Thyroid gland (tissue), 4 donors: ENCODE measurements around the gene ADM2.

ENCODE experiments used
- CTCF ChIP-seq, 6 experiments: fragments of 200-600 bp in 3 of 6; fragments of 450-650 bp in 3 of 6; sonication (generic) in 3 of 6; IDR thresholded peaks; one replicate each; pipeline ENCODE4 v1.5.1; 2016 to 2019; ENCODE audit warnings: antibody characterized with exemption in 6 of 6, mild to moderate bottlenecking in 2 of 6, inconsistent platforms in 1 of 6, moderate library complexity in 1 of 6
- POLR2A ChIP-seq, 2 donors: fragments of 450-650 bp; IDR thresholded peaks; one replicate each; pipeline ENCODE4 v1.6.1; 2017; ENCODE audit warnings: antibody characterized with exemption in 2 of 2, mild to moderate bottlenecking in 2 of 2, moderate library complexity in 1 of 2

- TF ChIP-seq CTCF (IDR thresholded peaks at IDR 0.05): no peak
- no peak for TF ChIP-seq POLR2A (IDR thresholded peaks at IDR 0.05)
These were observed 21.7 kb upstream of the ADM2 start for GRCh38 chr22:50459496-50460140.
